GF-D8 (cell line): ENCODE measurements around the gene RET.

Experiments used
- DNase-seq: peaks from one replicate; lab custom pipeline; 2025; lab: John Stamatoyannopoulos, UW

Gene RET

GRCh38 chr10:43170491-43170890 is 93.6 kb downstream of the RET start:
- DNase-seq = no peak

GRCh38 chr10:43172645-43173044 is 95.8 kb downstream of the RET start:
- no peak for DNase-seq

GRCh38 chr10:43173120-43173519 is 96.3 kb downstream of the RET start:
- DNase-seq = no peak

- no peak for DNase-seq
Observed at GRCh38 chr10:43174969-43175368, 98.1 kb downstream of the RET start.

- DNase-seq = no peak
Observed at GRCh38 chr10:43176271-43176670, 99.4 kb downstream of the RET start.

- DNase-seq = no peak
Observed at GRCh38 chr10:43177595-43177994, 100.7 kb downstream of the RET start.
